Peyer's patch (tissue), 4 donors: ENCODE measurements around the gene SEPTIN5. TPM values are rescaled to one million over a fixed set of nuclear protein-coding genes. Genes with fewer than 3 reads are reported as not detected.

Experiments
- DNase-seq, 3 donors: peaks; one replicate each; pipeline ENCODE4 v3.0.0-alpha.2; 2017 to 2019
- H3K27ac ChIP-seq, 4 donors: fragments of 200-600 bp; sonication (generic); one replicate each; pipeline ENCODE4 v1.5.1; 2016 to 2019
- H3K27me3 ChIP-seq, 2 donors: fragments of 200-600 bp; sonication (generic); one replicate each; pipeline ENCODE4 v1.5.1; 2019
- H3K36me3 ChIP-seq, 3 donors: fragments of 200-600 bp; sonication (generic); one replicate each; pipeline ENCODE4 v1.5.1; 2016 to 2019
- H3K4me1 ChIP-seq, 4 donors: fragments of 200-600 bp; sonication (generic); one replicate each; pipeline ENCODE4 v1.5.1; 2016 to 2019
- H3K4me3 ChIP-seq, 4 donors: fragments of 200-600 bp; sonication (generic); 1 replicate in 3 of 4; 2 replicates in 1 of 4; pipeline ENCODE4 v1.5.1; 2016 to 2019; ENCODE audit warnings: mild to moderate bottlenecking in 1 of 4
- H3K9me3 ChIP-seq, 4 donors: fragments of 200-600 bp; sonication (generic); one replicate each; pipeline ENCODE4 v1.5.1; 2016 to 2019; ENCODE audit warnings: mild to moderate bottlenecking in 1 of 4
- POLR2A ChIP-seq, 2 donors: fragments of 450-650 bp; IDR thresholded peaks; one replicate each; pipeline ENCODE4 v1.5.1; 2017; ENCODE audit warnings: antibody characterized with exemption in 2 of 2, mild to moderate bottlenecking in 2 of 2, moderate library complexity in 2 of 2
- total RNA-seq, 4 donors: library from RNA; depleted of rRNA; stranded (reverse); fragments of >200 nt; gene quantifications; one replicate each; pipeline ENCODE4 v1.1.0, GENCODE V29; 2016
- TF ChIP-seq, protein P1 (sequence below), 6 experiments: fragments of 450-650 bp in 4 of 6; fragments of 200-600 bp in 2 of 6; sonication (generic) in 1 of 6; IDR thresholded peaks; one replicate each; pipeline ENCODE4 v1.5.1; 2017 to 2019; ENCODE audit warnings: antibody characterized with exemption in 6 of 6, mild to moderate bottlenecking in 3 of 6, moderate library complexity in 1 of 6

Gene SEPTIN5
- total RNA-seq, 4 donors from 2014 or later = 2.8 to 20.6 (median 5.0) TPM

DNA sequence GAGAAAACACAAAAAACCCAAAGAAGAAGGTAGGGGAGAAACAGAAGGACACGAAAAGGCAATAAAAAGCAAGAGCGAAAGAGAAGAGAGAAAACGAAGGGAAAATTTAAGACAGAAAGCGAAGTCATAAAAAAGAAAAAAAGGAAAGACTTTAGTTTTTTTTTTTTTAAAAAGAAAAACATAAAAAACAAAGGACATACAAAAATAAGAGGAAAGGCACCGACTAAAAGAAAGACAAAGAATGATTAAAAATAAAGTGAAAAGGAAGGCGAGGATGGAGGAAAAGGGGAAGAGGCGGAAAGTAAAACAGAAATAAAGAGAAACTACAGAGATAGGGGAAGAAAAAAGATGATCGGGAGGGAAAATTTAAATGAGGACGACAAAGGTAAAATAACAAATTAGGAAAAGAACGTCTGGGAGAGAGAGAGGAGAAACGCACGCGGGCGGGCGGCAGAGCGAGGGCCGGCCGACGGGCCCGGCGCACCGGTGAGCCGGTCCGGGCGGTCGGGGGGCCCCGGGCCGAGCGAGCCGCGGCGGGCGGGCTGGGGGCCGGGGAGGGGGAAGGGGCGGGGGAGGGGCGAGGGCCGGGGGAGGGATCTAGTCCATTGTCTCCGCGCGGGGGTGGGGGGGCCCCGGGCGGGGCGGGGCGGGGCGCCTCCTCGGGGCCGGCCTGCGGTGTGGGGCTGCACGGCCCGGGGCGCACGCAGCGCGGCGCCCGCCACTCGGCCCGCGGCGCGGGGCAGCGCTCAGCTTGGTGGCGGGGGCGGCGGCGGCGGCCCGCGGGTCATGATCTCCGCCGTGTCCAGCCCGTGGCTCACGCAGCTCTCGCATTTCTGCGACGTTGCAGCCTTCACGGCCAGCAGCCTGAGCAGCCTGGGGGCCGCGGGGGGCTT, 46.0 kb downstream of the SEPTIN5 start, which contains the start of gene TBX1:
TBX1 (plus strand) TSS at position 721 of the 893 bp plus-strand sequence; CDS start at position 787, 66 bp downstream.
- no peaks in the 10 kb centered on the region for H3K36me3 ChIP-seq
- no peak for TF ChIP-seq POLR2A (IDR thresholded peaks at IDR 0.05)
- TF ChIP-seq, protein P1, sequence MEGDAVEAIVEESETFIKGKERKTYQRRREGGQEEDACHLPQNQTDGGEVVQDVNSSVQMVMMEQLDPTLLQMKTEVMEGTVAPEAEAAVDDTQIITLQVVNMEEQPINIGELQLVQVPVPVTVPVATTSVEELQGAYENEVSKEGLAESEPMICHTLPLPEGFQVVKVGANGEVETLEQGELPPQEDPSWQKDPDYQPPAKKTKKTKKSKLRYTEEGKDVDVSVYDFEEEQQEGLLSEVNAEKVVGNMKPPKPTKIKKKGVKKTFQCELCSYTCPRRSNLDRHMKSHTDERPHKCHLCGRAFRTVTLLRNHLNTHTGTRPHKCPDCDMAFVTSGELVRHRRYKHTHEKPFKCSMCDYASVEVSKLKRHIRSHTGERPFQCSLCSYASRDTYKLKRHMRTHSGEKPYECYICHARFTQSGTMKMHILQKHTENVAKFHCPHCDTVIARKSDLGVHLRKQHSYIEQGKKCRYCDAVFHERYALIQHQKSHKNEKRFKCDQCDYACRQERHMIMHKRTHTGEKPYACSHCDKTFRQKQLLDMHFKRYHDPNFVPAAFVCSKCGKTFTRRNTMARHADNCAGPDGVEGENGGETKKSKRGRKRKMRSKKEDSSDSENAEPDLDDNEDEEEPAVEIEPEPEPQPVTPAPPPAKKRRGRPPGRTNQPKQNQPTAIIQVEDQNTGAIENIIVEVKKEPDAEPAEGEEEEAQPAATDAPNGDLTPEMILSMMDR (IDR thresholded peaks at IDR 0.05) = no peak
- no peak within 1 kb of the TSS for H3K27ac ChIP-seq
- peaks cover 0 to 40% (median 20%) of the 10 kb centered on the region in 4 donors for H3K4me1 ChIP-seq
- H3K27me3 ChIP-seq = peaks cover 0 to 64% of the 10 kb centered on the region in 2 donors
- peak within 1 kb of the TSS in 2 of 4 donors; percentile 24 to 34 for H3K4me3 ChIP-seq
- no peaks in the 10 kb centered on the region for H3K9me3 ChIP-seq
- no peak for DNase-seq

DNA sequence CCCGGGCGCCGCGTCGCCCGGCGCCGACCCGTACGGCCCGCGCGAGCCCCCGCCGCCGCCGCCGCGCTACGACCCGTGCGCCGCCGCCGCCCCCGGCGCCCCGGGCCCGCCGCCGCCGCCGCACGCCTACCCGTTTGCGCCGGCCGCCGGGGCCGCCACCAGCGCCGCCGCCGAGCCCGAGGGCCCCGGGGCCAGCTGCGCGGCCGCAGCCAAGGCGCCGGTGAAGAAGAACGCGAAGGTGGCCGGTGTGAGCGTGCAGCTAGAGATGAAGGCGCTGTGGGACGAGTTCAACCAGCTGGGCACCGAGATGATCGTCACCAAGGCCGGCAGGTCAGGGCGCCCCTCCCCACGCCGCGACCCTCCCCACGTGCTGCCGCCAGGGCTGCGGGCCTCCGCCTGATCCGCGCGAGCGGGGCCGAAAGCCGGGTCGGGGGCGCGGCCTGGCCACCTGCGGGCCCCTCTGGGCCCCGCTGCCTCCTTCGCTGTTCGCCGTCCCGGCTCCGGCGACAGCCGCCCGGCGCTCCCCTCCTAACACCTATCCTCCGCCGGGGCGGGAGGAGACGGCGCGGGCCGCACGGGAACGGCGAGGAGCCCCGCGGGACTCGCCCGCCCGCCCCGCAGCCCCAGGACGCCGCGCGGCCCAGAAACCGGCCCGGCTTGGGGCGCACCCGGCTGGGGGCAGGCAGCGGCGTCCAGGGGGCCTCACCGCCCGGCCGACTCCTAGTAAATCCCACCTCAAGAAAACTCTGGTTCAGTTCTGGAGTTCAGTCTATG, 46.8 kb downstream of the SEPTIN5 start:
- Histone ChIP-seq H3K4me3 (peak overlapping the region in 2 of 4 donors; percentile 24 to 34), H3K27ac (no peak overlapping the region), H3K36me3 (no peaks in the 10 kb centered on the region), H3K9me3 (peaks cover 0 to under 1% (median 0%) of the 10 kb centered on the region in 4 donors), H3K4me1 (peaks cover 0 to 38% (median 16%) of the 10 kb centered on the region in 4 donors), H3K27me3 (peaks cover 0 to 65% of the 10 kb centered on the region in 2 donors)
- DNase-seq = no peak
- TF ChIP-seq POLR2A (IDR thresholded peaks at IDR 0.05) = no peak
- TF ChIP-seq, protein P1 (IDR thresholded peaks at IDR 0.05) = no peak

DNA sequence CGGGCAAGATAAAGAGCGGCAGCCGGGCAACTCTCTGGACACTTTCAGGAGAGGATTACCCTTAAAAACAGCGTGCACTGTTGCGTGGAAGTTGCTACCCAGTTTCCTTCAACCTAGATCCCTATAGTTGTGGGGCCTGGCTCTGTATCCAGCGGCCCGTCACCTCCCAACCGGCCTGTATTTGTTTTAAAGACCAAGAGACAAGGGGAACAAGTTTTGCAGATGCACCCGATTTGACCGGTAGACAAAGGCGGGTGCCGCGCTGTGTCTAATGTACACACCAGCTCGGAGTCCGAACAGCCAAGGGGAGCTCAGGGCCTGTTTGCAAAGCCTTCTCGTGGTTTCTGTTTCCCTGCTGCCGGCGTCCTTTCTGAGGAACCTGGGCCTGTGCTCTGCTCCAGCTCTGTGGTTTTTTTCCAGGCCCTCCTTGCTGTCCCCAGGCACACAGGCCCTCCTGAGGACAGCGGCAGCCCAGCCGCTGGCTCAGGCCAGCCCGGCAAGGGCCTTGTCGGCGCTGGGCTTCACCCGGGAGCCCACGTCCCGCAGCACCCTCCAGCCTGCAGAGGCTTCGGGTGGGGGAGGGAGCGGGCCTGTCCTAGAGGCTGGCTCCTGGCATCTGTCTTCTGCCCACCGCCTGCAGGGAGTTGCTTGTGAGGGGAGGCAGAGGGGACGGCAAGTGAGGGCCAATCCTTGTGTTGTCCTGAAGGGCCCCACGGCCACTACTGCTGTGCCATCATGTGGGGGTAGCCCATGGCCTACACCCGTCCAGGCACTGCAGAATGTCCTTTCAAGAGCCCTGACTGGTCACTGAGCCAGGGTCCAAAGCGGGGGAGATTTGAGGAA, 47.6 kb downstream of the SEPTIN5 start:
- H3K4me3 ChIP-seq = no peak overlapping the region
- DNase-seq = no peak

DNA sequence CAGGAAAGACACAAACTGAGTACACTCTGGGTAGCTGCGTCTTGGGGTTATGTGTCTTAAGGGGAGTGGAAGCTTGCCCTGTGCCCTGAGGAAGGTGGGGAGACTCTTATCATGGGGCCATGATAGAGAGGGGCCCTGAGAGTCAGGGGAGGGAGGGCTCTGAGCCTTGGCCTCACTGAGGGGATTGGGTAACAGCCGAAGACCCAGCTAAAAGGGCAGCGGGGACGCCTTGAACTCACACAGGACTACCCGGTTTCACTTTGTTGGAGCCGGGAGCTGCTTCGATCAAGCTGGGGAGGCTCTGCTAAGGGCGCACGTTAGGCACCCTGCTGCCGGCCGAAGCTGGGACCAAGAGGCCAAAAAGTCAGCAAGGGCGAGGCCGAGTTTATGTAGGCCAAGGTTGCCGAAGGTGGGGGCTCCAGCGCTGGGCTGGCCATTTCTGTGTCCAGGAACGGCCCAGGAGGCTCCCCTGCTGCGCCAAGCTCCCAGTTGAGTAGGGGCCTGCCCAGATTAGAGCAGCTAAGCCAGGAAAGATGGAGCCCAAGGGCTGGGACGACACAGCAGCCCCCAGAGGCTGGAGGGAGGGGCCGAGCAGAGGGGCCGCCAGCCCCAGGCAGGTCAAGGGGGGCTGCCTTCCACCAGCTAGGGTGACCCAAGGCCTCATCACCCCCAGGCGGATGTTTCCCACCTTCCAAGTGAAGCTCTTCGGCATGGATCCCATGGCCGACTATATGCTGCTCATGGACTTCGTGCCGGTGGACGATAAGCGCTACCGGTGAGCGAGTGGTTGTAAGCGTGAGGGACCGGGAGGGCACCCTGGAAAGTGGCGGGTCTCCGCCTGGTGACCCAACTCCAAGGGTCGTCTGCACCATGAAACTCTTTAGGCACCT, 48.5 kb downstream of the SEPTIN5 start:
- TF ChIP-seq, protein P1 (IDR thresholded peaks at IDR 0.05) = no peak
- no peak for TF ChIP-seq POLR2A (IDR thresholded peaks at IDR 0.05)
- DNase-seq = no peak
- H3K27ac ChIP-seq = no peak overlapping the region
- no peaks in the 10 kb centered on the region for H3K36me3 ChIP-seq
- H3K27me3 ChIP-seq = peaks cover 0 to 75% of the 10 kb centered on the region in 2 donors
- peaks cover 0 to 42% (median 23%) of the 10 kb centered on the region in 4 donors for H3K4me1 ChIP-seq
- H3K4me3 ChIP-seq = no peak overlapping the region
- H3K9me3 ChIP-seq = peaks cover 0 to 2% (median 0%) of the 10 kb centered on the region in 4 donors

More for the DNA sequence above, 47.6 kb downstream of the SEPTIN5 start:
- Histone ChIP-seq H3K27me3 (peaks cover 0 to 66% of the 10 kb centered on the region in 2 donors), H3K36me3 (no peaks in the 10 kb centered on the region), H3K4me1 (peaks cover 0 to 38% (median 18%) of the 10 kb centered on the region in 4 donors), H3K9me3 (peaks cover 0 to 2% (median 0%) of the 10 kb centered on the region in 4 donors), H3K27ac (no peak overlapping the region)
- TF ChIP-seq POLR2A (IDR thresholded peaks at IDR 0.05) = no peak
- TF ChIP-seq, protein P1 (IDR thresholded peaks at IDR 0.05) = no peak
